Loucy (cell line): Measurements from ENCODE around the gene CENPH.

Source experiments
- H2AFZ ChIP-seq: fragments of 200-600 bp; sonication (generic); 2 replicates; pipeline ENCODE4 v1.6.0; 2016; ENCODE audit warnings: antibody characterized with exemption, mild to moderate bottlenecking, low read length, moderate library complexity
- H3F3A ChIP-seq: fragments of 200-600 bp; 2 replicates; pipeline ENCODE4 v1.6.0; 2016; ENCODE audit warnings: antibody characterized with exemption, low read depth, mild to moderate bottlenecking
- H3K27me3 ChIP-seq: fragments of 200-600 bp; sonication (generic); 2 replicates; pipeline ENCODE4 v1.6.1; 2014; ENCODE audit warnings: low read length, mild to moderate bottlenecking; ENCODE audit not compliant: insufficient read depth, poor library complexity, severe bottlenecking
- H3K36me3 ChIP-seq: fragments of 200-600 bp; sonication (generic); 2 replicates; pipeline ENCODE4 v1.6.1; 2016; ENCODE audit warnings: low read length; ENCODE audit not compliant: insufficient read depth
- H3K4me1 ChIP-seq: fragments of 200-600 bp; sonication (generic); 2 replicates; pipeline ENCODE4 v1.5.1; 2014; ENCODE audit warnings: low read length, mild to moderate bottlenecking; ENCODE audit not compliant: insufficient read depth, poor library complexity, severe bottlenecking
- H3K4me2 ChIP-seq: fragments of 200-600 bp; sonication (generic); 2 replicates; pipeline ENCODE4 v1.6.0; 2014; ENCODE audit warnings: antibody characterized with exemption, low read length, low read depth, mild to moderate bottlenecking; ENCODE audit not compliant: poor library complexity, severe bottlenecking
- H3K4me3 ChIP-seq: fragments of 200-600 bp; sonication (generic); 2 replicates; pipeline ENCODE4 v1.5.1; 2014; ENCODE audit warnings: low read length, mild to moderate bottlenecking, mixed read lengths; ENCODE audit not compliant: poor library complexity, severe bottlenecking
- H3K79me2 ChIP-seq: fragments of 200-600 bp; sonication (generic); 2 replicates; pipeline ENCODE4 v1.6.1; 2014; ENCODE audit warnings: low read length; ENCODE audit not compliant: insufficient read depth
- H3K9ac ChIP-seq: fragments of 200-600 bp; sonication (generic); 2 replicates; pipeline ENCODE4 v1.6.0; 2014; ENCODE audit warnings: mild to moderate bottlenecking, low read depth, low read length, moderate library complexity; ENCODE audit not compliant: poor library complexity, severe bottlenecking
- H3K9me2 ChIP-seq: fragments of 200-600 bp; sonication (generic); replicated peaks from 2 replicates; pipeline ENCODE4 v1.6.1; 2016; ENCODE audit warnings: low read depth, low read length, mixed read lengths
- H3K9me3 ChIP-seq: fragments of 200-600 bp; sonication (generic); 2 replicates; pipeline ENCODE4 v1.6.1; 2014; ENCODE audit warnings: mild to moderate bottlenecking, antibody characterized with exemption, low read length, low read depth; ENCODE audit not compliant: insufficient read depth
- H4K20me1 ChIP-seq: fragments of 200-600 bp; sonication (generic); 2 replicates; pipeline ENCODE4 v1.6.0; 2014; ENCODE audit warnings: antibody characterized with exemption, low read length, mild to moderate bottlenecking; ENCODE audit not compliant: insufficient read depth, poor library complexity, severe bottlenecking
- CTCF ChIP-seq: fragments of 200-600 bp; sonication (generic); conservative IDR thresholded peaks from 2 replicates; pipeline ENCODE4 v1.5.1; 2014; ENCODE audit warnings: mild to moderate bottlenecking, antibody characterized with exemption, low read length
- EZH2phosphoT487 ChIP-seq: fragments of 200-600 bp; IDR thresholded peaks from 2 replicates; pipeline ENCODE4 v1.6.1; 2018; ENCODE audit warnings: antibody characterized with exemption, mild to moderate bottlenecking, moderate library complexity, borderline replicate concordance

CENPH gene

DNA sequence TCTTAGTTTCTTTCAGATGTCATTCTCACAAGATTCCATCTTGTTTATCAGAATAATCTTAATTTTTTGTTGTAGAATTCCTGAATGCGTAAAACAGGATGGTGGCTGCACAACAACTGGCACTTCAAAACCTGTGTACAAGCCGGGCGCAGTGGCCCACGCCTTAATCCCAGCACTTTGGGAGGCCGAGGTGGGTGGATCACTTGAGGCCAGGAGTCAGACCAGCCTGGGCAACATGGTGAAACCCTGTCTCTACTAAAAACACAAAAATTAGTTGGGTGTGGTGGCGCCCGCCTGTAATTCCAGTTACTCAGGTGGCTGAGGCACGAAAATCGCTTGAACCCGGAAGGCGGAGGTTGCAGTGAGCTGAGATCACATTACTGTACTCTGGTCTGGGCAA lies 32.9 kb upstream of the CENPH start:
- Histone ChIP-seq H3K9ac (no peak overlapping the region), H3F3A (no peaks in the 10 kb centered on the region), H3K4me3 (no peak overlapping the region), H4K20me1 (no peaks in the 10 kb centered on the region), H3K36me3 (no peaks in the 10 kb centered on the region), H3K79me2 (no peaks in the 10 kb centered on the region), H3K4me1 (no peaks in the 10 kb centered on the region), H3K27me3 (no peaks in the 10 kb centered on the region), H2AFZ (no peak overlapping the region), H3K4me2 (no peak overlapping the region), H3K9me2 (no peaks in the 10 kb centered on the region), H3K9me3 (no peaks in the 10 kb centered on the region)
- no peak for TF ChIP-seq CTCF

DNA sequence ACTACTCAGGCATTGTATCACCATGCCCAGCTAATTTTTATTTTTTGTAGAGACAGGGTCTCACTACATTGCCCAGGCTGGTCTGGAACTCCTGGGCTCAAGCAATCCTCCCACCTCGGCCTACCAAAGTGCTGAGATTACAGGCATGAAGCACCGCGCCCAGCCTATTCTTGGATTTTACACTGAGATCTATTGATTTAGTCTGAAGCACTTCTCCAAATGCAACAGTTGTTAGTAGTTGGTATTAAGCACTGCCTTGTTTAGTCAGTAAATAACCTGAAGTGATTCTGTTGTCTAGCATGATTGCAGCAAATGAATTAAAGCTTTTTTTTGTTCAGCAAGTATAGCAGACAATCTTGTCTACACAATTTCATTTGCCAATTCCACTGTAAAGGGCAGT lies 31.3 kb upstream of the CENPH start:
- Histone ChIP-seq H3K9me2 (no peaks in the 10 kb centered on the region), H3K4me3 (no peak overlapping the region), H3F3A (no peaks in the 10 kb centered on the region), H3K4me1 (no peaks in the 10 kb centered on the region), H3K36me3 (no peaks in the 10 kb centered on the region), H3K79me2 (no peaks in the 10 kb centered on the region), H3K9ac (no peak overlapping the region), H2AFZ (no peak overlapping the region), H4K20me1 (no peaks in the 10 kb centered on the region), H3K9me3 (no peaks in the 10 kb centered on the region), H3K4me2 (no peak overlapping the region), H3K27me3 (no peaks in the 10 kb centered on the region)
- TF ChIP-seq EZH2phosphoT487: no peak
- TF ChIP-seq CTCF: no peak

DNA sequence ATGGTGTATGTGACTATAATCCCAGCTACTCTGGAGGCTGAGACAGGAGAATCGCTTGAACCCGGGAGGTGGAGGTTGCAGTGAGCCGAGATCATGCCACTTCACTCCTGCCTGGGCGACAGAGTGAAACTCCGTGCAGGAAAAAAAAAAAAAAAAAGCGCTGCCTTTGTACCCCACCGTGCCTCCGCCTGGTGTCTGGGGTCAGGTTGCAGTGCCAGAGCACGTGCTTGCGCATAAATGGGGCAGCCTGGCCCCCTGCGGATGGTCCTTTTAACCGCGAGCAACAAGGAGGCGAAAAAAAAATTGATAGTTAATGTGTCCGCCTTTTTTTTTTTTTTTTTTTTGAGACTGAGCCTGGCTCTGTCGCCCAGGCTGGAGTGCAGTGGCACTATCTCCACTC lies 28.7 kb upstream of the CENPH start:
- H3F3A ChIP-seq: no peaks in the 10 kb centered on the region
- H2AFZ ChIP-seq: no peak overlapping the region
- no peaks in the 10 kb centered on the region for H4K20me1 ChIP-seq
- TF ChIP-seq EZH2phosphoT487 (no peak), CTCF (no peak)
- no peak overlapping the region for H3K4me2 ChIP-seq
- no peaks in the 10 kb centered on the region for H3K79me2 ChIP-seq
- no peaks in the 10 kb centered on the region for H3K9me3 ChIP-seq
- H3K9me2 ChIP-seq: no peaks in the 10 kb centered on the region
- no peak overlapping the region for H3K9ac ChIP-seq
- no peaks in the 10 kb centered on the region for H3K4me1 ChIP-seq
- H3K27me3 ChIP-seq: no peaks in the 10 kb centered on the region
- H3K36me3 ChIP-seq: no peaks in the 10 kb centered on the region
- H3K4me3 ChIP-seq: no peak overlapping the region
